SK-N-SH treated with all-trans-retinoic acid at 6 μM for 48 hours (cell line): ENCODE results near the gene STPG3.

Experiments
- ATAC-seq: fragments of 200-7000 bp; cut with Tn5 transposase; 3 replicates; pipeline ENCODE4 v1.9.1; 2020; ENCODE audit warnings: mild to moderate bottlenecking, moderate library complexity
- ARNTL ChIP-seq: fragments of 450-650 bp; formaldehyde crosslinking; IDR thresholded peaks from 2 replicates; pipeline ENCODE4 v1.5.0; 2020; ENCODE audit warnings: low read depth, mild to moderate bottlenecking, moderate library complexity, borderline replicate concordance
- ESRRG ChIP-seq: fragments of 250-450 bp; sonication (Bioruptor Pico); IDR thresholded peaks from 2 replicates; pipeline ENCODE4 v1.6.1; 2021; ENCODE audit warnings: mild to moderate bottlenecking
- GLIS3 ChIP-seq: fragments of 250-450 bp; sonication (Bioruptor Pico); IDR thresholded peaks from 2 replicates; pipeline ENCODE4 v1.5.0; 2020; ENCODE audit warnings: mild to moderate bottlenecking, moderate library complexity
- ISL1 ChIP-seq: fragments of 250-450 bp; sonication (Bioruptor Pico); IDR thresholded peaks from 2 replicates; pipeline ENCODE4 v2.1.2; 2022; ENCODE audit warnings: mild to moderate bottlenecking, moderate library complexity
- OSR1 ChIP-seq: fragments of 250-450 bp; sonication (Bioruptor Pico); IDR thresholded peaks from 2 replicates; pipeline ENCODE4 v1.8.0; 2022; ENCODE audit warnings: moderate library complexity, mild to moderate bottlenecking, inconsistent platforms
- PPARA ChIP-seq: fragments of 250-450 bp; sonication (Bioruptor Pico); IDR thresholded peaks from 2 replicates; pipeline ENCODE4 v1.5.0; 2020; ENCODE audit warnings: mild to moderate bottlenecking, borderline replicate concordance
- TCF4 ChIP-seq: fragments of 250-450 bp; sonication (Bioruptor Pico); IDR thresholded peaks from 2 replicates; pipeline ENCODE4 v1.8.0; 2021; ENCODE audit warnings: mild to moderate bottlenecking, moderate library complexity, borderline replicate concordance
- ZFP3 ChIP-seq: fragments of 250-450 bp; sonication (Bioruptor Pico); IDR thresholded peaks from 2 replicates; pipeline ENCODE4 v1.5.0; 2020; ENCODE audit warnings: mild to moderate bottlenecking, moderate library complexity
- ZFP30 ChIP-seq: fragments of 450-650 bp; formaldehyde crosslinking; IDR thresholded peaks from 2 replicates; pipeline ENCODE4 v1.5.0; 2022; ENCODE audit warnings: mild to moderate bottlenecking, moderate library complexity
- ZNF565 ChIP-seq: fragments of 450-650 bp; formaldehyde crosslinking; conservative IDR thresholded peaks from 2 replicates; pipeline ENCODE4 v1.5.0; 2020; ENCODE audit warnings: low read depth, mild to moderate bottlenecking, moderate library complexity
- ZNF70 ChIP-seq: fragments of 450-650 bp; formaldehyde crosslinking; IDR thresholded peaks from 2 replicates; pipeline ENCODE4 v1.5.0; 2020; ENCODE audit warnings: mild to moderate bottlenecking, moderate library complexity
- ZNF8 ChIP-seq: fragments of 450-650 bp; formaldehyde crosslinking; IDR thresholded peaks from 2 replicates; pipeline ENCODE4 v1.5.0; 2020; ENCODE audit warnings: mild to moderate bottlenecking, moderate library complexity
- TF ChIP-seq, protein P1 (sequence below): fragments of 250-450 bp; sonication (Bioruptor Pico); IDR thresholded peaks from 2 replicates; pipeline ENCODE4 v1.8.0; 2020; ENCODE audit warnings: mild to moderate bottlenecking, moderate library complexity, borderline replicate concordance
- TF ChIP-seq, protein P2 (sequence below): fragments of 250-450 bp; sonication (Bioruptor Pico); IDR thresholded peaks from 2 replicates; pipeline ENCODE4 v1.5.1; 2020; ENCODE audit warnings: low read depth, mild to moderate bottlenecking, moderate library complexity

The STPG3 gene

DNA sequence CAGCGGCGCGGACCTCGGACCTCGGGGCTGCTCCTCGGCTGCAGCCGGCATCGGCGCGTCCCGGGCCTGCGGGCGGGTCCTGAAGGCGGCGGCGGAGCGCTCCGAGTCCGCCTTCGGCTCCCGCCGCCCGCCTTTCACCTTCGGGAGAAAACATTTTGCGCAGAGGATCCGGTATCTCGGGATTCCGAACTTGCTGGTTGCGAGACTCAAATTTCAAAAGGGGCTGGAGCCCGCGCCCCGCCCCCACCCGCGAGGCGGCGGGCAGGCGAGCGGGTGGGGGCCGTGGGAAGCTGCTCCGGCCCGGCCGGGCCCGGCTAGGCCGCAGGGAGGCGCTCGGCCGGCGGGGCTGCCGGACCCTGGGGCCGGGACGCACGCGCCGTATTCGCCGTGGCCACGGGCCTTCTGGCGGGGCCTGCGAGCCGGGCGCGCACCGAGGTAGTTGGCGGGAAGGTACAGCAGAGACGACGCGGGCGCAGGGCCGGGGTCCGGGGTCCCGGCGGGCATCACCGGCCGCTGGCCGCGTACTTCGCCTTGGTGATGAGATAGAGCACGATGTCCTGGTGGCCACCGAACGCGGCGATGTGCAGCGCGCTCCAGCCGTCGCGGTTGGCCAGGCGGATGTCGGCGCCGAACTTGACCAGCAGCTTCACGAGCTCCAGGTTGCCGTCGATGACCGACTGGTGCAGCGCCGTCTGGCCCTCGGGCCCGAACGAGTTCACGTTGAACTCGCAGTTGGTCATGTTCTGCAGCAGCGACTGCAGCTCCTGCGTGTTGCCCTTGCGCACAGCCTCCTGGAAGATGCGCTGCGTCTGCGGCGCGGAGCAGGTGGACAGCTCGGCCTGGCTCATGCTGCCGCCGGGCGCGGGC, 50.2 kb downstream of the STPG3 start:
- peak; percentile 48 for ATAC-seq
- TF ChIP-seq OSR1 (no peak), ZNF565 (CRISPR knock-in tag) (no peak)

DNA sequence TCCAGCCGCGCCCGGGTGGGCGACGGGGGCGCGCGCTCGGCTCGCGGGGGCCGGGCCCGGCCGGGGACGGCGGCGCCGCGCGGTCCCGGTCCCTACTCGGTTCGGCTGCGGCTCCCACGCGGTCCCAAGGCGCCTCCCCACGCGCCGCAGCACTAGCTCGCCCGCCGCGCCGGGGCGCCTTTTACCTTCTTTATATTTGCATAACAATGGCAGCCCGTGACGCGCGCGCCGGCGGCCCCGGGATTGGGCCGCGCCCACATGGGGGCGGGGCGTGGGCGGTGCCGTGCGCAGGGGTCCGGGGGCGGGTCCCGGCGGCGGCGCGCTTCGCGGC, 51.0 kb downstream of the STPG3 start, which contains the start of gene NRARP:
Gene NRARP, minus strand, starts transcription at position 154 of the 331 bp plus-strand sequence. CDS start 343 bp downstream, outside the sequence.
- TF ChIP-seq, protein P1, sequence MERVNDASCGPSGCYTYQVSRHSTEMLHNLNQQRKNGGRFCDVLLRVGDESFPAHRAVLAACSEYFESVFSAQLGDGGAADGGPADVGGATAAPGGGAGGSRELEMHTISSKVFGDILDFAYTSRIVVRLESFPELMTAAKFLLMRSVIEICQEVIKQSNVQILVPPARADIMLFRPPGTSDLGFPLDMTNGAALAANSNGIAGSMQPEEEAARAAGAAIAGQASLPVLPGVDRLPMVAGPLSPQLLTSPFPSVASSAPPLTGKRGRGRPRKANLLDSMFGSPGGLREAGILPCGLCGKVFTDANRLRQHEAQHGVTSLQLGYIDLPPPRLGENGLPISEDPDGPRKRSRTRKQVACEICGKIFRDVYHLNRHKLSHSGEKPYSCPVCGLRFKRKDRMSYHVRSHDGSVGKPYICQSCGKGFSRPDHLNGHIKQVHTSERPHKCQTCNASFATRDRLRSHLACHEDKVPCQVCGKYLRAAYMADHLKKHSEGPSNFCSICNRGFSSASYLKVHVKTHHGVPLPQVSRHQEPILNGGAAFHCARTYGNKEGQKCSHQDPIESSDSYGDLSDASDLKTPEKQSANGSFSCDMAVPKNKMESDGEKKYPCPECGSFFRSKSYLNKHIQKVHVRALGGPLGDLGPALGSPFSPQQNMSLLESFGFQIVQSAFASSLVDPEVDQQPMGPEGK (CRISPR knock-in tag), result no peak
- TF ChIP-seq PPARA (CRISPR knock-in tag) (no peak), ESRRG (CRISPR knock-in tag) (no peak), ZNF70 (CRISPR knock-in tag) (no peak), ZFP3 (CRISPR knock-in tag) (no peak), GLIS3 (CRISPR knock-in tag) (no peak), TCF4 (CRISPR knock-in tag) (no peak), ISL1 (CRISPR knock-in tag) (no peak), ARNTL (CRISPR knock-in tag) (no peak), OSR1 (no peak)
- TF ChIP-seq, protein P2, sequence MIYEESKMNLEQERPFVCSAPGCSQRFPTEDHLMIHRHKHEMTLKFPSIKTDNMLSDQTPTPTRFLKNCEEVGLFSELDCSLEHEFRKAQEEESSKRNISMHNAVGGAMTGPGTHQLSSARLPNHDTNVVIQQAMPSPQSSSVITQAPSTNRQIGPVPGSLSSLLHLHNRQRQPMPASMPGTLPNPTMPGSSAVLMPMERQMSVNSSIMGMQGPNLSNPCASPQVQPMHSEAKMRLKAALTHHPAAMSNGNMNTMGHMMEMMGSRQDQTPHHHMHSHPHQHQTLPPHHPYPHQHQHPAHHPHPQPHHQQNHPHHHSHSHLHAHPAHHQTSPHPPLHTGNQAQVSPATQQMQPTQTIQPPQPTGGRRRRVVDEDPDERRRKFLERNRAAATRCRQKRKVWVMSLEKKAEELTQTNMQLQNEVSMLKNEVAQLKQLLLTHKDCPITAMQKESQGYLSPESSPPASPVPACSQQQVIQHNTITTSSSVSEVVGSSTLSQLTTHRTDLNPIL (CRISPR knock-in tag), result no peak
- TF ChIP-seq, all 23 proteins: peak for 0
- peak; percentile 55 for ATAC-seq

DNA sequence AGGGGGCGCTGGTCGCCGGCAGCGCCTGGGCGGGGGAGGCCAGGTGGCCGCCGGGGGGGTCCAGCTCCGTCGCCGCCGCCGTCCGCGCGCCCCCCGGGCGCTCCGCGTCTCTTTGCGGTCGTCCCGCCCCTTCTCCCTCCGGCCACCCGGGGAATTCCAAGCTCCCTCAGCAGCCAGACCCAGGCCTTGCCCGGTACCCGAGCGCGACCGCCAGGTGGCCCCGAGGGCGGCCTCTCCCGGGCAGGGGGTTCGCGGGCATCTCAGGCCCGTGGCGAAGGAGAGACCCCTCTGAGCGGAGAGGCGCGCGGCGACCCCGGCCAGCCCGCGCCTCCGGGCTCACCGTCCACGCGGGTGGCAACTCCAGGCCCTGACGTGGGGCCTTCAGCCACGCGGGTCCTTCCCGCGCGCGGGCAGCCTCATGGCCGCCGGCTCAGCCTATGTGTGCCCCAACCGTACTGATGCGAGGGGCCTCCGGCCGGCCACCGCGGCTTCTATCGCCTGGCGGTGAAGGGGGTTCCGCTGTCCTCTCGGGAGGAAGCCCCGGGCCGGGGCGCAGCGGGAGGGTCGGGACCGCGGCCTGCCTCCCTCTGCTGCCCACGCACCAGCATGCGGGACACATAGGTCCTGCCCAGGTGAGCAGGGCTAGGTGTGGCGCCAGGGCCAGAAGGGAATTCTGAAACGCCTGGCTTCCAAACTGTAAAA, 51.5 kb downstream of the STPG3 start:
- ATAC-seq, result peak; percentile 62
- no peak for TF ChIP-seq ZFP30 (CRISPR knock-in tag)
- no peak for TF ChIP-seq ZNF565 (CRISPR knock-in tag)
- TF ChIP-seq ZNF8 (CRISPR knock-in tag), result no peak
- TF ChIP-seq ISL1 (CRISPR knock-in tag), result no peak
- TF ChIP-seq ARNTL (CRISPR knock-in tag), result no peak
